ENCODE measurements around the gene SYNPO.
A peak's percentile ranks its signal among the peaks of the same experiment; 100 is the strongest.

SYNPO gene

DNA sequence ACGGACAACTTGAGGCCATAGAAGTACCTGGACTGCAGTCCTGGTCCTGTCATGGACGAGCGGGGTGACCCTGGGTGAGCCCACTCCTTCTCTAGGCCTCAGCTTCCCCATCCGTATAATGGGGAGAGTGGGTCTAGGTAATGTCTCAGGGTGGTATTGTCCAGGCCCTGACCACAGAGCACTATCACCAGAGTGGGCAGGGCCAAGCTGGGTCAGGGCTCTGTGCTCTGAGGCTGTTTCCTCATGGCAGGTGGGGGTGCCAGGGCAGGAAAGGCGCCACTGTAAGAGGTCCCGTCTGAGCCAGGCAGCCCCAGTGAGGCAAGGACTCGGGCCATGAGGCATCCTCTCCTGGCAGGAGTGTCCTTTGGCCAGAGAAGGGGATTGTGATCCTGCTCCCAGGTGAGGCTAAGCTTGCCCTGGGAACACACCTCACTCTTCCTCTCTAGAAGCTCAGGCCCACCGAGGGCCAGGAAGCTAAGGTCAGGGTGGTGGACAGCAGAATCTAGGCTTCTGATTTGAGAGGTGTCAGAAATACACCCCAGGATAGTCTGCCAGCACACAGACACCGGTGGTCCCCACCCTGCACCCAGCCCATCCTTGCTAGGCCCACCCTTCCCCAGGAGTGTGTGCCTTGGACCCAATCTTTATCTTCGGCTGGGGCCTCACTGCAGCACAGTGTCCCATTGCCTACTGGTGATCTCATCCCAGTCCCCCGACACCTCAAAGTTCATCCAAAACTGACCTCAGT lies 19.1 kb downstream of the SYNPO start:
- no peak for DNase-seq

GRCh38 chr5:150660108-150660831 lies 19.8 kb downstream of the SYNPO start:
- no peak for DNase-seq

- no peak for DNase-seq
Observed at GRCh38 chr5:150661086-150661485, 20.6 kb downstream of the SYNPO start, which contains the start of gene MYOZ3. Gene MYOZ3 (plus strand): TSS chr5:150661251. CDS start chr5:150662942, 1,691 bp downstream.

DNA sequence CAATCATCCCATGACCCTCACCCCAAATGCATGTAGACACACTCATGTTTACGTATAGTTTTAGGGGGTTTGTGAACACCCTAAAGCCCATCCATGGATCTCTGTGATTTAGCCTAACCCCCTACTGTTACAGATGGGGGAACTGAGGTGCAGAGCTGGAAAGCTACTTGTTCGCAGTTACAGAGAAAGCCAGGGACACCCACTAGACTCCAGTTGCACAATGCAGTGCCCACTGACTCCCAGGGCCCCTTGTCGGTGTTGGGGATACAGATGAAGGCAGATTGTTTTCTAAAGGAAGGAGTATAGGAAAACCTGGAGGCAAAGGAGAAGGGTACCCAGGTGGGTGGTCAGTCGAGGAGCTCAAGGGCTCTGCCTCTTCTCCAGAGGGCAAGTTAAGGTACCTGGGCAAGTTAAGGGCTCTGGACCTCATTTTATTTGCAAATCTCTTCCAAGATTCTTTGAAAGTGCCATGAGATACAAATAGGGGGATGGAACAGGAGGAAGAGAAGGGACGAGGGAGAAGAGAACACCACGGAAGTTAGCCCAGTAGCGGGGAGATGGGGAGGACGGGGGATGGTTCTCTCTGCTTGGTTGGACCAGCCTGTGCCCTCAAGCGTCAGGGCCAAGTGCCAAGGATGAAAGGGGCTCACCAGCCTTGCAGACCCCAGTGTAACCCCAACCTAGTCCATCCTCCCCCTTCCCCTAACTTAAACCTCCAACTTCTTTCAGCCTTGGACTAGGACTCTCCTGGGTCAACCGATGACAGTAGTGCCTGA lies 21.5 kb downstream of the SYNPO start:
- no peak for DNase-seq

GRCh38 chr5:150662731-150663516 lies 22.5 kb downstream of the SYNPO start:
- no peak for DNase-seq

GRCh38 chr5:150663936-150664335 lies 23.5 kb downstream of the SYNPO start:
- DNase-seq: no peak

DNA sequence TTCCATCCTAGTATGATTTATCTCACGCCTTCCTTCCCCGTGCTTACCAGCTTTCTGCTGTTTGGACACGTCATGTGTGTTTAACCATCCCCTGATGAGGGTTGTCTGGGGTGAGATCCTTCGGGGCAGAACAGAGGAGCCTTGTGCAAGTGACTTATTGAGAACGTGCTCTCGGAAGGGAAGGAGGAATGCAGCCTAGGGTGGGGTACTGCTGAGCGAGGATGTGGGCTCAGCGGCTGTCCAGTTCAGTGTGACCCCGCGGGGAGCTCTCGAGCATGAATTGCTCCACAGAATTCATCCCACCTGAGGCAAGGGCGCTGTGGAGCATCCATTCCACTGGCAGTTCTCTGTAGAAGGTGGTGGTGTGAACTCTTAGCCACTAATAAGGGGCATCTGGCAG lies 24.6 kb downstream of the SYNPO start:
- DNase-seq: no peak

DNA sequence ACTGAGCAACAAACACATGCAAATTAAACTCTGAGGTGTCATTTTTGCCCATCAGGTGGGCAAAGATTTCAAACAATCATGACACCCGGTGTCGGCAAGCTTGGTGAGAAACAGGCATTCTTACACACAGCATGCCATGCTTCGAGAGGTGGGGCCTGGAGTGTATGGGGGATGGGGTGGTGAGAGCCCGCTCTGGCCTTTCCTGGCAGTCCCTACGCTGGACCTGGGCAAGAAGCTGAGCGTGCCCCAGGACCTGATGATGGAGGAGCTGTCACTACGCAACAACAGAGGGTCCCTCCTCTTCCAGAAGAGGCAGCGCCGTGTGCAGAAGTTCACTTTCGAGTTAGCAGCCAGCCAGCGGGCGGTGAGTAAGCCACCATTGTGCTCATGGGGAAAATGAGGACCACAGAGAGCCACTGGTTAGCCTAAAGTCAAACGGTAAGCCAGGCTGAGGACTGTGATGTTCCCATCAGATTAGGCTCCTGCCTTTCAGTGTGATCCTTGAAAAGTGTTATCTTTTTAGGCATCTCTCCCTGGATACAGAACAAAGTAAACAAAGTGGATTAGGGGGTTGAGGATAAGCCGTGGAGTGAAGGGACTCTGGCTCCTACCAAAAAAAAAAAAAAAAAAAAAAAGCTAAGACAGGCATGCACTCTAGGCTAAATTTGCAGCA lies 30.0 kb downstream of the SYNPO start:
- DNase-seq: no peak

DNA sequence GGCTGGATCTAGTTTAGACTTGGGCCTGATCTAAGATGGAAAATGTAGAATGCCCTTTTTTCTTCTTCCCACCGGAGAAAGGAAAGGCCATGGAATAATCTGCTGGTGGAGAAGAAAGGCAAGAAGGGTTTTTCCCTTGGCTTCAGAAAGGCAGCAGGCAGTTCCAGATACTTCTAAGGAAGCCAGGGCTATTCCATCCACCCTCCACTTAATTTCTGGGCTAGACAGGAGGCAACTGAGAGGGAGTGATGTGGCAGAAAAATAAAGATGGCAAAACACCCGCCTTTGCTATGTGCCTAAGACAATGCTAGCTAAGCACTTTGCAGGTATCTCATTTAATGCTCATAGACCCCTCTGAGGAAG lies 30.5 kb downstream of the SYNPO start:
- DNase-seq: no peak

DNA sequence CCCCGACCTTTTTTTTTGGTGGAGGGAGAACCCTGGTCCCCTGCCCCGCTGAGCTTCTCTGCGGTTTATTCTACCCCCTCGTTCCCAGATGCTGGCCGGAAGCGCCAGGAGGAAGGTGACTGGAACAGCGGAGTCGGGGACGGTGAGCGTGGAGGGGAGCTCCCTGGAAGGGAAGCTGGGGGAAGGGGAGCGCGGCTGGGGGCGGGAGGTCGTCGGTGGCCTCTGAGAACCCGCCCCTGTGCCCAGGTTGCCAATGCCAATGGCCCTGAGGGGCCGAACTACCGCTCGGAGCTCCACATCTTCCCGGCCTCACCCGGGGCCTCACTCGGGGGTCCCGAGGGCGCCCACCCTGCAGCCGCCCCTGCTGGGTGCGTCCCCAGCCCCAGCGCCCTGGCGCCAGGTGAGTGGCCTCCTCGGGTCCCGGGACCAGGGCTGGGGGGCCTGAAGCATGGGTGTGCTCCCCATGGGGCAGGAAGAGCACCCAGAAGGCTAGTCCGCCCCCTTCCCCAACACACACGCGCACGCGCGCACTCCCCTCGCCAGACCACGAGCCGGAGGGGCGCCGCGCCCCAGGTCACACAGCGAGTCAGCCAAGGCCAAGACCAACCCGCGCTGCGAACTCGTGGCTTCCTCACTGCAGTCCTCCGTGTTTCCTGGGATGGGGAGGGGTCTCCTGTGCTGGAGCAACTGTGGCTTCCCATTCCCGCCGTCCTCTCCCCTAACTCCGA lies 31.2 kb downstream of the SYNPO start:
- no peak for DNase-seq

GRCh38 chr5:150672237-150672883 lies 31.9 kb downstream of the SYNPO start:
- no peak for DNase-seq

GRCh38 chr5:150672884-150673275 lies 32.4 kb downstream of the SYNPO start:
- DNase-seq: no peak

GRCh38 chr5:150674341-150674821 lies 33.9 kb downstream of the SYNPO start:
- no peak for DNase-seq

DNA sequence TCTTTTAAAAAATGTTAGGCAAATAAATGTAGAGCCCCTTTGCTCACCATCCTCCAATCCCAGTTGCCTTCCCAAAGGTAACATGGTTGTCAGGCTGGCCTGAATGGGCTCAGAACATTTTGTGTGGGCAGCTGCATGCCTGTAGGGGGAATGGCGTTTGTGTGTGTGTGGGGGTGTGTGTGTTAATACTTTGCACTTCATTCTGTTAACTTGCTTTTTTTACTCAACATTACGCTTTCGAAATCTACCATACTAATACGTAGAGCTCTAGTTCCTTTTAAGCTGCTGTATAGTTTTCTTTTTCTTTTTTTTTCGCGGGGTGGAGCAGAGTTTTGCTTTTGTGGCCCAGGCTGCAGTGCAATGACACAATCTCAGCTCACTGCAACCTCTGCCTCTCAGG lies 34.6 kb downstream of the SYNPO start:
- no peak for DNase-seq

DNA sequence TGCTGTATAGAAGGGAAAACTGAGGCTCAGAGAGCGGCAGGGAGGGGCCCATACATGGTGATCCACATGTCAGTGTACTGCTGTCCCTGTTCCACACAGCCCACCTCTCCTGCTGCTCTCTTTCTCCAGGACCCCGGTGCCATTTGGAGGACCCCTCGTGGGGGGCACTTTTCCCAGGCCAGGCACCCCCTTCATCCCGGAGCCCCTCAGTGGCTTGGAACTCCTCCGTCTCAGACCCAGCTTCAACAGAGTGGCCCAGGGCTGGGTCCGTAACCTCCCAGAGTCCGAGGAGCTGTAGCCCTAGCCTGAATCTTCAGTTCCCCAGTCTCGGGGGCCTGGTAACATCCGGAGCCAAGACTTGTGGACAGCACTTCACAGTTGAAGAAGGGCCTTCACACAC lies 36.1 kb downstream of the SYNPO start:
- no peak for DNase-seq

GRCh38 chr5:150689120-150689519 lies 48.7 kb downstream of the SYNPO start:
- DNase-seq: no peak

DNA sequence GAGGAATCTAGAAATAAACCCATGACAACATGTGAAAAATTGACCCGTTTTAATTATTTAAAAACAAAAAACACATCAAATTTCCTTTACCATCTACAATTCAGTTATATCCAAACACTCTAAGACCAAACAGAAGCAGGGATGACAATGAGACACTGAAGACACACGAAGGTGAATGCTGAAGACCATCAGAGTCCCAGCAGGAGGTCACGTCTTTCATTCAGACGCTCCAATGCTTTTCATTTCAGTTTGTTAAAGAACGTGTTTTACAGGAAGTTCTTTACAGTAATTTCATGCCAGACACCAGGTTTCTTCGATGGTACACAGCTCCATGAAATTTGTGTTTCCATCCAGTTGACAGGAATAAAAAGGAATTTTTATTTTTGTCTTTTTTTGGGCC lies 50.3 kb downstream of the SYNPO start:
- DNase-seq: no peak

DNA sequence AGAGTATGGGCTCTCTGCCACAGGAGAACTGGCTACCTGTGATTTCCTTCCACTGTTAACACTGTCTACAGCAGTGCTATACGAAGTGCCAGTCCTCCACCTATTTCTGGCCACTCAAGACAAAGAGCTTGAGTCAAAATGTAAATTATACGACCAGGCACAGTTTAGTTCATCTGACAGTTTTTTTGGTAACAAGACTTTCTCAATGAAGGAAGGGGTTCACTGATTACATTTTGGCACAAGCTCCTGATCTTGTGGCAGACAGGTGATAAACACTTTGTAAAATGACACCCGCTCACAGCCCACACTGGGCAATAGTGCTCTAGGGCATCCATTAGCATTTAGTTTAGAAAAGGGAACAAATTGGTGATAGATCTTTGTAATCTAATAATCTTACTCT lies 51.8 kb downstream of the SYNPO start:
- no peak for DNase-seq

GRCh38 chr5:150694612-150695011 lies 54.2 kb downstream of the SYNPO start:
- DNase-seq: no peak

DNA sequence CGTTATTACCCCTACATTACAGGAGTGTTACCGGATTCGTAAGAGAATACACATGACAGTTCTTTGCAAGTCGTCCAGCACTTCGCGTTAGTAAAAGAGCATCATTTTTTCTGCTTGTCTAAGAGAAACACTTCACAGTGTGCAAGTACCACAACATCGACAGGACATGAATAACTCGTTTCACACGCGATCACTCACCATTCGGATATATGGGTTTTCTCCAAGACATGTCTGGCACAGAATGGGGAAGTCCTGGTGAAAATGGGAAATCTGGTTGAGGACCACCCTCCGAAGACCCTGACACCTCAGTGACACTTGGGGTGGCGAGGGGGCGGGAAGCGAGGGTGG lies 59.8 kb downstream of the SYNPO start:
- DNase-seq: peak in 1 of 2 experiments; percentile 57

Data from SW 1271 (cell line).